HG03457 (cell line): ENCODE results near the gene GRM7.

Experiments
- ATAC-seq: cut with Tn5 transposase; IDR thresholded peaks from one replicate; pipeline ENCODE4 v1.9.1; 2021; ENCODE audit warnings: moderate number of reproducible peaks; ENCODE audit not compliant: unreplicated experiment

The GRM7 gene

GRCh38 chr3:7759630-7760029, 898.7 kb downstream of the GRM7 start:
- ATAC-seq, result no peak

GRCh38 chr3:7760718-7761117, 899.8 kb downstream of the GRM7 start:
- ATAC-seq, result no peak

- no peak for ATAC-seq
These were observed 903.2 kb downstream of the GRM7 start for GRCh38 chr3:7764115-7764514.

GRCh38 chr3:7766530-7766929, 905.6 kb downstream of the GRM7 start:
- no peak for ATAC-seq

- ATAC-seq, result no peak
These were observed 918.4 kb downstream of the GRM7 start for GRCh38 chr3:7779331-7779730.

GRCh38 chr3:7781395-7781794, 920.5 kb downstream of the GRM7 start:
- ATAC-seq, result no peak

GRCh38 chr3:7787871-7788828, 927.2 kb downstream of the GRM7 start:
- ATAC-seq, result no peak

GRCh38 chr3:7788881-7789280, 928.0 kb downstream of the GRM7 start:
- ATAC-seq, result no peak

GRCh38 chr3:7789324-7789723, 928.4 kb downstream of the GRM7 start:
- ATAC-seq, result no peak

GRCh38 chr3:7790141-7790540, 929.2 kb downstream of the GRM7 start:
- ATAC-seq, result no peak
